Measurements from ENCODE around the gene PHKA1.
"Not testable (repeated sequence)": the region's sequence is repeated elsewhere in the genome, so short reads cannot be mapped to it uniquely, and the experiment has no call there.

PHKA1 gene

DNA sequence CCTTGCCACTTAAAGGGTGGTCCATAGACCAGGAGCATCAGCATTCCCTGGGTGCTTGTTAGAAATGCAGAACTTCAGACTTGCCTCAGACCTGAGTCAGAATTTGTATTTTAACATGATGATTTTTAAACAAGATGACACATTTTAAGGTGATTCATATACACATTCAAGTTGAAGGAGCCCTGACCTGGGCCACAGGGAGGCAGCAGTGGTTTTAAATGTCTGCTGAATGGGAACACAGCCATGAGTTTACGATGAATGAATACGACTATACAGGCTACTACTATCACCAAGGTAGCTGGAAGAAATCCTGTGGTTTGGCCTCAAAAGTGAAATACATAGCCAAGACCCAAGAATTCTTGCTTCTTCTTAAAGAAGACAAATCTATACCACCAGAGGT is 144.3 kb downstream of the PHKA1 start:
- DNase-seq (ENCODE audit: low read depth) = no peak

GRCh38 chrX:72568406-72569092 is 145.6 kb downstream of the PHKA1 start:
- no peak for DNase-seq (ENCODE audit: low read depth)

GRCh38 chrX:72566448-72566847 is 147.7 kb downstream of the PHKA1 start:
- no peak for DNase-seq (ENCODE audit: low read depth)

DNA sequence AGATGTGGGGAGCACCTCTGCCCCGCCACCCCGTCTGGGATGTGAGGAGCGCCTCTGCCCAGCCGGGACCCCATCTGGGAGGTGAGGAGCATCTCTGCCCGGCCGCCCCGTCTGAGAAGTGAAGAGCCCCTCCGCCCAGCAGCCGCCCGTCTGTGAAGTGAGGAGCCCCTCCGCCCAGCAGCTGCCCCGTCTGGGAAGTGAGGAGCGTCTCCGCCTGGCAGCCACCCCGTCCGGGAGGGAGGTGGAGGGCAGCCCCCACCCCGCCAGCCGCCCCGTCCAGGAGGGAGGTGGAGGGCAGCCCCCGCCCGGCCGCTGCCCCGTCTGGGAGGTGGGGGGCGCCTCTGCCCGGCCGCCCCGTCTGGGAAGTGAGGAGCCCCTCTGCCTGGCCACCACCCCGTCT is 154.5 kb downstream of the PHKA1 start:
- DNase-seq (ENCODE audit: low read depth) = not testable (repeated sequence)

- no peak for DNase-seq (ENCODE audit: low read depth)
Observed at GRCh38 chrX:72554448-72555140, 159.5 kb downstream of the PHKA1 start.

DNA sequence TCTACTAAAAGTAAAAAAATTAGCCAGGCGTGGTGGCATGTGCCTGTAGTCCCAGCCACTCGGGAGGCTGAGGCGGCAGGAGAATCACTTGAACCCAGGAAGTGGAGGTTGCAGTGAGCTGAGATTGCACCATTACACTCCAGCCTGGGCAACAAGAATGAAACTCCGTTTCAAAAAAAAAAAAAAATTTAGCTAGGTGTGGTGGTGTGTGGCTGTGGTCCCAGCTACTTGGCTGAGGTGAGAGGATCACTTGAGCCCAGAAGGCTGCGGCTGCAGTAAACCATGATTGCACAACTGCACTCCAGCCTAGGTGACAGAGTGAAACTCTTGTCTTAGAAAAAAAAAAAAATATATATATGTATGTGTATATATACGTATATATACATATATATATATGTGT is 161.7 kb downstream of the PHKA1 start:
- not testable (repeated sequence) for DNase-seq (ENCODE audit: low read depth)

DNA sequence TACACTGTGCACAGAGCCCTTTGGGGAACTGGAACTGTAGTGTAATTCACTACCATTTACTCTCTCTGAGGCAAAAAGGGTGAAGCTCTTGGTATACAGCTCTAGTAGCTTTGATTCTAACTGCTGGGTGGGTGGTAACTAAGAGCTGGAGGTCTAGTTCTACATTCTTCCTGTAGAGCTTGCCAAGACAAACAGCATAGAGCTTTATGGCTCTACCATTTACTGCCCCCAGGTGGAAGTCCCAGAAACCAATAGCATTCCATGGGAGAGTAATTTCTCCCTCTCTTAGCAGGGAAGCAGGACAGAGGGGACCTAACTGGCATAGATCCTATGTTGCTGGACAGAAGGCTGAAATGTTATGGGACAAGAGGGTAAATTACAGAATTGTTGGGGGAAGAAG is 168.1 kb downstream of the PHKA1 start:
- DNase-seq (ENCODE audit: low read depth) = no peak

GRCh38 chrX:72540318-72540717 is 173.8 kb downstream of the PHKA1 start:
- DNase-seq (ENCODE audit: low read depth) = no peak

GRCh38 chrX:72539822-72540221 is 174.3 kb downstream of the PHKA1 start:
- no peak for DNase-seq (ENCODE audit: low read depth)

- no peak for DNase-seq (ENCODE audit: low read depth)
Observed at GRCh38 chrX:72536542-72536941, 177.6 kb downstream of the PHKA1 start.

DNA sequence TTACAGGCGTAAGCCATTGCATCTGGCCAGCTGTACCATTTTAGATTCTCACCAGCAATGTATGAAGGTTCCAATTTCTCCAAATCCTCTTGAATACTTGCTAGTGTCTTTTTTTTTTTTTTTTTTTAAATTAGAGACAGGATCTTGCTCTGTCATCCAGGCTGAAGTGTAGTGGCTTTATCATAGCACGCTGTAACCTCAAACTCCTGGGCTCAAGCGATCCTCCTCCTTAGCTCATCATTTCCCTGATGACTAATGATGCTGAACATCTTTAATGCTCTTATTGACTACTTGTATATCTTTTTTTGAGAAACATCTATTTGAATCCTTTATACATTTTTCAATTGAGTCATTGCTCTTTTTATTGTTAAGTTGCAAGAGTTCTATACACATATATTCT is 181.7 kb downstream of the PHKA1 start:
- no peak for DNase-seq (ENCODE audit: low read depth)

Measured in stimulated activated CD8-positive, alpha-beta memory T cell treated with anti-CD3 and anti-CD28 coated beads, Interleukin-7, amount 100 ng/mL, for 24 hours (primary cell).